HG02943 (cell line): ENCODE data around the gene TADA2A.
"Not testable (repeated sequence)": the region's sequence is repeated elsewhere in the genome, so short reads cannot be mapped to it uniquely, and the experiment has no call there.

Source experiments
- ATAC-seq: cut with Tn5 transposase; IDR thresholded peaks from one replicate; pipeline ENCODE4 v1.9.1; 2021; ENCODE audit warnings: mild to moderate bottlenecking, low read depth, moderate library complexity; ENCODE audit not compliant: unreplicated experiment

The TADA2A gene

GRCh38 chr17:37490022-37490587 lies 83.4 kb downstream of the TADA2A start:
- ATAC-seq: no peak

GRCh38 chr17:37490638-37491614 lies 84.2 kb downstream of the TADA2A start:
- no peak for ATAC-seq

GRCh38 chr17:37492167-37492566 lies 85.5 kb downstream of the TADA2A start:
- no peak for ATAC-seq

DNA sequence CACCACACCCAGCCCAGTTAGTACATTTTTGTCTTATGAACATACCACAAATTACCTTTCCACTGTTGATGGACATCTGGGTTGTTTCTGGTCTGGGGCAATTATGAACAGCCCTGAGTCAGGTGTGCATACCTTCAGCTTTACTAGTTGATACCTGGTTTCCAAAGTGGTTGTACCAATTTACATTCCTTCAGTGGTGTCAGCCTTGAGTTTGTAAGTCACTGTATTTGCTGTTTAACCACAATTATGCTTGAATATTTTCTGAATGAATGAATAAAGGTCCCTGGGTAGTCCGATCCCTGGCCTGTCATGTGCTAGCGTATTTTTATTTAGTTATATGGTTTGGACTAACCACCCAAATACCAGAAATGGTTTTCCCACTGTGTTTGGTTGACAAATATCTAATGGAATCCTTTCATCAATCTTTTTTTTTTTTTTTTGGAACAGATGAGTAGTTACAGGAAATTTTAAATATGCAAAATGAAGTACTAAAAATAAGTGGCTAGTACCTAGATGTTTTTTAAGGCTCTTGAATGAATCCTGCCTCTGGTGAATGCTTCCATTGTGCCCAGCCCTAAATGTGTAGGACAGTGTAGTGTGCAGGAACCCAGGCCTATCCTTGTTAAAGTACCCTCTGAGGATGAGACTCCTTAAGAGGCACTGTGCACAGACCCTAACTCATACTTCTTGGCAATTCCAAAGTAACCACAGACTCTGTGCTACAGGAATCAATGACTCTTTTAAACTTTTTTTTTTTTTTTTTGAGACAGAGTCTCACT lies 86.8 kb downstream of the TADA2A start:
- ATAC-seq: no peak

- ATAC-seq: no peak
Measured at GRCh38 chr17:37494401-37494831, 87.7 kb downstream of the TADA2A start.

DNA sequence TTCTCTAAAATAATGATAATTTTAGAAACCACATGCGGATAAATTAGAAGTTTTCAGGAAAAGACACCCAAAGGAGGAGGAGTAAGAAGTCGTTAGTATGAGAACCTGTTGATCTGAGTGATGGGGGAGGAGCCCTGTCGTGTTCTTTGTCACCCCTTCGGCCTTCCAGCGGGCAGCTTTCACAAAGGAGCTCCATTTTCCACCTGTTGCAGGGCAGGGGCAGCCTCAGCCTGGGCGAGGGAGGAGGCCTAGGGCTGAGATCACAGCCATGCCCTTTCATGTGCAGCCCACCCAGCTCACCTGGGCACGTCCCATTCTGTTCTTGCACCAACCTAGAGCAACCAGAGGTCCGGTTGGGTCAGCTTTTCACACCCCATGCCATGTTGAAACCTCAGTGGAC lies 88.3 kb downstream of the TADA2A start:
- no peak for ATAC-seq

DNA sequence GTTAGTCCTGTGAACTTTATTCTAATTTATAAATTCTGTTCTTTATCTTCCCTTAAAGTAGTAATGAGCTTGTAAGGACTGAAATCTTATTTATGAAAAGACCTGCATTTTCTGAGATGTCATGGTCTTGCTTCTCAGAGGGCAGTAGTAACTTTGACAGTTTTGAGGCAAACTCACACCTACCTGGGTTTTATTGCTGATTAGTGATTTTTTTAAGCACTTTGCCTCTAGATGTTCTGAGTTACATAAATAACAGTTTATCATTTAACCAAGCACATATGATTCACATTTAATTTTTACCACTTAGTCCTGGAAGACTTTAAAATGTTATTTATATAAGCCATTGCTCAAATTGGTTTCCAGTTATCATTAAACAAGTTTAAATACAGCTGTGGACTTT lies 93.7 kb downstream of the TADA2A start:
- ATAC-seq: no peak

- no peak for ATAC-seq
Measured at GRCh38 chr17:37502009-37502936, 95.6 kb downstream of the TADA2A start.

- no peak for ATAC-seq
Measured at GRCh38 chr17:37503148-37503547, 96.5 kb downstream of the TADA2A start.

DNA sequence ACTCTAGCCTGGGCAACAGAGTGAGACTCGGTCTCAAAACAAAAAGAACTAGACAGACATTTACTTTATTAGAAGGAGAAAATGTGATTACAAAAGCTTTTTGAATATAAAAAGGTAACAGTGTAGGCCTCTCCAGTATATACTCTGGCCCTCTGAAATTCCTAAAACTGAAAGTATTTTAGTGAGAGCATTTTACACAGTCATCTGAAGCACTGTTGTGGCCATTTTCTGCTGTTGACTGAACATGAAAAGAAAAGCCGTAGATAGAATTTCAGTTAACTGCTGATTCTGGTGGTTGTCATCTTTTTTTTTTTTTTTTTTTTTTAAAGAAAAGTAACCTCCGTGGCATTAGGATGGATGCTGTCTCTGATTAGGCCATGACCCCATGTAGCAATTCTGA lies 98.6 kb downstream of the TADA2A start:
- ATAC-seq: no peak

DNA sequence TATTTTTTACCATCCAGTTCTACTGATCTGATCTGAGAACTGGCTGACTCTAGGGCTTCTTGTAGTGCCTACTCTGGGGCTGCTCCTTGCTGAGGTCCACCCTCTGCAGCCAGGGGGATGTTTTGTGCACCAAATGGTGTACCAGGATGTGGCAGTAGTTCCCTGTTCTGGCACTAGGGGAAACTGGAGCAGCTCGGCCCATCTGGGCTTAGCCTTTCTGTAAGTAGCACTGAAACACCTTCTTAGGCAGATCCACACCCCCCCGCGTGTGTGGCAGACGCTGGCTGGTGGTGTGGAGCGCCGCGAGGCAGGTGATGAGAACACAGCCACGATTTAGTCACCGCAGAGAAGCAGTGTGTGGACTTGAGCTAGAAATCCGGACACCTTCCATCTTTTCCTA lies 100.0 kb downstream of the TADA2A start:
- ATAC-seq: no peak

GRCh38 chr17:37507111-37507510 lies 100.4 kb downstream of the TADA2A start:
- ATAC-seq: no peak

DNA sequence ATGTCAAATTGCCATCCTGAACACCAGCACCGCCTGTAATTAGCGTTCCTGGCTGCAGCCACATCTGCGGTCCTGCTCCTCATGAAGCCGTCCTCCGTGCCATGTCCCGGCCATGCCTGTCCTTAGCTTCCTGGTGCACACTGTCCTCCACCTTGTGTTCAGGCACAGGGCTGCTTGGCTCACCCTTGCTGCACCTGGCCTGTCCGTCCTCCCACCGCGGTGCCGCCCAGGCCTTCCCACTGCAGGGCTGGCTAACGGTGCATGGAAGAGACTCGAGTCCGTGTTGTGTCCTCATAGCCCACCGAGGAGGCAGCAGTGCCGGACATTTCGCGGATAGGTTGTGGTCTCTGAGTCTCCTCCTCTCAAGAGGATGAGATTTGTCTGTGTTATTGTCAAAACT lies 103.4 kb downstream of the TADA2A start:
- ATAC-seq: no peak

- not testable (repeated sequence) for ATAC-seq
Measured at GRCh38 chr17:37511642-37512041, 105.0 kb downstream of the TADA2A start.

DNA sequence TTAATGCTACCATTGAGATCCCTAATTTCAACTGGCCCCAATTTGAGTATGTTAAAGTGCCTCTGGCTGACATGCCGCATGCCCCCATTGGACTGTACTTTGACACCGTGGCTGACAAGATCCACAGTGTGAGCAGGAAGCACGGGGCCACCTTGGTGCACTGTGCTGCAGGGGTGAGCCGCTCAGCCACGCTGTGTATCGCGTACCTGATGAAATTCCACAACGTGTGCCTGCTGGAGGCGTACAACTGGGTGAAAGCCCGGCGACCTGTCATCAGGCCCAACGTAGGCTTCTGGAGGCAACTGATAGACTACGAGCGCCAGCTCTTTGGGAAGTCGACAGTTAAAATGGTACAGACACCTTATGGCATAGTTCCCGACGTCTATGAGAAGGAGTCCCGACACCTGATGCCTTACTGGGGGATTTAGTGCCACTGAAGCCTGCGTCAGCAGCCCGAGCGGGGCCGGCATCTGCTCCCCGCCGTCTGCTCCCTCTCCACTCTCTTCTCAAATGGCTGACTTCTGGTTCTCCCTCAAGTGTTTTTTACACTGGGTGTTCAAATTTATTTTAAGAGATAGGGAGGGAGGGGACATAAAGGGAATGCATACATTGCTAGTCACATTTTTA lies 105.9 kb downstream of the TADA2A start:
- ATAC-seq: no peak

DNA sequence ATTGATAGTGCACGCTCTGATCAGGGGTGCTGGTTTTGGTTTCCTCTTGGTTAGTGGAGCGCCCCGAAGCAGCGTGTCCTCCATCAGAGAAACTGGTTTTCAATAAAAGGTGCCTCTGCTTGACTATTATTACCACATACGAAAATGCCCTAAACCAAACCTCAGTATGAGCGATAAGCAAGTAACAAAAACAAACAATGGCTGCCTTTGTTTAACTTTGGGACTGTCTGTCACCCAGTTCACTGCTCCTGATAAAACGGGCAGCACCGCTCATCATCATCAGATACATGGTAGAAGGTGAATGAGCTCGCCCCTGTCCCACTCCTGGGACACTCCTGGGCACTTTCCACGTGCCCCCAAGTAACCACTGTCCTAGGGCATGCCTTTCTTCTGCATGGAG lies 107.0 kb downstream of the TADA2A start:
- no peak for ATAC-seq

DNA sequence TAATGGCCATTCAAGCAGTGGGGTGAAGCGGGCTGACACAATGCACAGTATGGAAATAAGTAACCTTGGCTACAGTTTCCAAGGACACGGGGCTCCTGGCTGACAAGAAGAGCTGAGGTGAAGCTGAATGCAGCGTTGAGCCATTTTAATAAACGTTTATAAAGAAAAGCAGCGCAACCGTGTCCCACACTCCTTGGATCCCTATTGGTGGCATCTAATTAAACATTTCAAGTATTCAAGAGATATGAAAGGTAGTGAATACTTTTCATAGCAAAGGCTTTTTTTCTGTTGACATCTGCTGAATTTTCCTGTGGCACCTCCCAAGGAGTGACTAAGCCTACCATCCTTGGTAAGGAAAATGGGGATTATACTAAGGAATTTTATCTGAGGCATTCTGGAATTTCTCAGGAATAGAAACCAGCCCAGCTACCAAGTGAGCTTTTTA lies 109.5 kb downstream of the TADA2A start:
- ATAC-seq: no peak

GRCh38 chr17:37517881-37518280 lies 111.2 kb downstream of the TADA2A start:
- no peak for ATAC-seq

DNA sequence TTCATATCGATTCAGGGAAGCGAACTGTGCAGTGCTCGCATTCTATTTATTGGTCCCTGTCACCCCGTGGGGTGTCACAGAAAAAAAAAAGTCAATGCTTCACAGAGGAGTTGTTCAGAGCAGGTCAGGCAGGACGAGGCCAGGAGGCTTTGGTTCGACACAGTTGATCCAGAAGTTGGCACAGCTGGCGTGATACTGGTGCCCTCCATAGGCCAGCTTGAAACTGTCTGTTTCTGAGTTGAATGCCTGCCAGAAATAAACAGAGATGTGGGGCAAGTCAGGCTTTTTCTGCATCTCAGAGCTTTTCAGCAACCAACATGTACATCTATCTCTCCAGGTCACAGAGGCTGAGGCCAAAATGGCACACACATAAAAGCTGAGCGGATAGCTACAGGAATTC lies 112.1 kb downstream of the TADA2A start:
- ATAC-seq: no peak
